WTC11 (cell line): ENCODE measurements around the gene RNF2.

Source experiments
- CBFB ChIP-seq: sonication (generic); formaldehyde crosslinking; IDR thresholded peaks from 2 replicates; pipeline ENCODE4 v1.8.1; 2022; ENCODE audit warnings: mild to moderate bottlenecking, low read depth, missing genetic modification reagents
- CTCF ChIP-seq: fragments of 200-600 bp; IDR thresholded peaks from 2 replicates; pipeline ENCODE4 v1.8.0; 2022; ENCODE audit warnings: antibody characterized with exemption
- NR1H2 ChIP-seq: sonication (generic); formaldehyde crosslinking; IDR thresholded peaks from 2 replicates; pipeline ENCODE4 v1.9.0; 2021; ENCODE audit warnings: mild to moderate bottlenecking, moderate library complexity, missing genetic modification reagents
- RELA ChIP-seq: sonication (generic); formaldehyde crosslinking; IDR thresholded peaks from 2 replicates; pipeline ENCODE4 v1.8.1; 2022; ENCODE audit warnings: missing genetic modification reagents, mild to moderate bottlenecking, borderline replicate concordance

GRCh38 chr1:185080422-185080821 lies 35.1 kb downstream of the RNF2 start:
- TF ChIP-seq NR1H2 (no peak), CBFB (CRISPR knock-in tag) (no peak), CTCF (no peak), RELA (CRISPR knock-in tag) (no peak)
